OCI-LY1 (cell line): ENCODE results near the gene SMCHD1.

Experiments used
- H2AFZ ChIP-seq: fragments of 200-600 bp; sonication (generic), shearing (Covaris generic); 2 replicates; pipeline ENCODE4 v1.6.0; 2014; ENCODE audit warnings: antibody characterized with exemption, mild to moderate bottlenecking, low read length
- H3F3A ChIP-seq: fragments of 200-600 bp; sonication (generic), shearing (Covaris generic); 2 replicates; pipeline ENCODE4 v1.6.0; 2014; ENCODE audit warnings: mild to moderate bottlenecking, antibody characterized with exemption, low read length, moderate library complexity; ENCODE audit not compliant: insufficient read depth
- H3K27ac ChIP-seq: fragments of 200-600 bp; sonication (generic); 2 replicates; pipeline ENCODE4 v1.5.1; 2014; ENCODE audit warnings: low read length, mixed run types, mild to moderate bottlenecking, low read depth; ENCODE audit not compliant: poor library complexity, severe bottlenecking
- H3K27me3 ChIP-seq: fragments of 200-600 bp; sonication (generic); 2 replicates; pipeline ENCODE4 v1.6.0; 2014; ENCODE audit warnings: antibody characterized with exemption, mild to moderate bottlenecking, low read length, moderate library complexity; ENCODE audit not compliant: insufficient read depth
- H3K36me3 ChIP-seq: fragments of 200-600 bp; sonication (generic); 2 replicates; pipeline ENCODE4 v1.6.1; 2014; ENCODE audit warnings: mild to moderate bottlenecking, antibody characterized with exemption, low read length, moderate library complexity, mixed read lengths; ENCODE audit not compliant: insufficient read depth
- H3K4me1 ChIP-seq: fragments of 200-600 bp; sonication (generic); 2 replicates; pipeline ENCODE4 v1.5.1; 2014; ENCODE audit warnings: mild to moderate bottlenecking, low read length, moderate library complexity; ENCODE audit not compliant: insufficient read depth, severe bottlenecking
- H3K4me2 ChIP-seq: fragments of 200-600 bp; sonication (generic), shearing (Covaris generic); 2 replicates; pipeline ENCODE4 v1.6.1; 2014; ENCODE audit warnings: low read length
- H3K4me3 ChIP-seq: fragments of 200-600 bp; sonication (generic); 2 replicates; pipeline ENCODE4 v1.5.1; 2014; ENCODE audit warnings: low read length, low read depth, mild to moderate bottlenecking, mixed read lengths; ENCODE audit not compliant: poor library complexity, severe bottlenecking
- H3K79me2 ChIP-seq: fragments of 200-600 bp; shearing (Covaris generic); 2 replicates; pipeline ENCODE4 v1.6.1; 2016; ENCODE audit warnings: mixed run types, low read length, mixed read lengths; ENCODE audit not compliant: insufficient read depth
- H3K9ac ChIP-seq: fragments of 200-600 bp; sonication (generic), shearing (Covaris generic); 2 replicates; pipeline ENCODE4 v1.6.1; 2014; ENCODE audit warnings: mild to moderate bottlenecking, low read length, mixed read lengths
- H3K9me2 ChIP-seq: fragments of 200-600 bp; sonication (generic), shearing (Covaris generic); 2 replicates; pipeline ENCODE4 v1.6.1; 2014; ENCODE audit warnings: low read depth, mild to moderate bottlenecking, low read length, mixed read lengths
- H3K9me3 ChIP-seq: fragments of 200-600 bp; shearing (Covaris generic); 2 replicates; pipeline ENCODE4 v1.6.1; 2014; ENCODE audit warnings: low read length, mixed read lengths
- H4K20me1 ChIP-seq: fragments of 200-600 bp; sonication (generic), shearing (Covaris generic); 2 replicates; pipeline ENCODE4 v1.6.0; 2016; ENCODE audit warnings: mild to moderate bottlenecking, low read length; ENCODE audit not compliant: insufficient read depth
- CTCF ChIP-seq: fragments of 200-600 bp; sonication (generic), shearing (Covaris generic); IDR thresholded peaks from 2 replicates; pipeline ENCODE4 v1.5.1; 2017; ENCODE audit warnings: mild to moderate bottlenecking, antibody characterized with exemption, low read length, moderate library complexity, mixed read lengths
- EZH2 ChIP-seq: fragments of 200-600 bp; sonication (generic), shearing (Covaris generic); IDR thresholded peaks from 2 replicates; pipeline ENCODE4 v1.8.0; 2017; ENCODE audit warnings: borderline replicate concordance, mixed run types, mild to moderate bottlenecking, antibody characterized with exemption, low read length, moderate library complexity, mixed read lengths

SMCHD1 gene

GRCh38 chr18:2719040-2719439 is 63.5 kb downstream of the SMCHD1 start:
- no peak overlapping the region for H3K9ac ChIP-seq
- no peaks in the 10 kb centered on the region for H3K79me2 ChIP-seq
- H4K20me1 ChIP-seq = no peaks in the 10 kb centered on the region
- TF ChIP-seq EZH2 = no peak
- TF ChIP-seq CTCF = no peak
- H3K9me2 ChIP-seq = no peaks in the 10 kb centered on the region
- no peak overlapping the region for H2AFZ ChIP-seq
- H3K9me3 ChIP-seq = no peaks in the 10 kb centered on the region
- peaks cover 80% of the 10 kb centered on the region for H3K36me3 ChIP-seq
- H3K4me3 ChIP-seq = no peak overlapping the region
- H3F3A ChIP-seq = no peaks in the 10 kb centered on the region
- H3K4me1 ChIP-seq = no peaks in the 10 kb centered on the region
- H3K4me2 ChIP-seq = no peak overlapping the region
- H3K27ac ChIP-seq = no peak overlapping the region
- no peaks in the 10 kb centered on the region for H3K27me3 ChIP-seq

GRCh38 chr18:2723207-2723606 is 67.7 kb downstream of the SMCHD1 start:
- Histone ChIP-seq H3K9ac (no peak overlapping the region), H3K9me3 (no peaks in the 10 kb centered on the region), H3K36me3 (peaks cover 76% of the 10 kb centered on the region), H3K9me2 (no peaks in the 10 kb centered on the region), H3F3A (no peaks in the 10 kb centered on the region), H3K4me2 (no peak overlapping the region), H3K4me3 (no peak overlapping the region), H3K27ac (no peak overlapping the region), H2AFZ (no peak overlapping the region), H4K20me1 (no peaks in the 10 kb centered on the region), H3K27me3 (no peaks in the 10 kb centered on the region), H3K79me2 (no peaks in the 10 kb centered on the region), H3K4me1 (no peaks in the 10 kb centered on the region)
- TF ChIP-seq CTCF (no peak), EZH2 (no peak)

DNA sequence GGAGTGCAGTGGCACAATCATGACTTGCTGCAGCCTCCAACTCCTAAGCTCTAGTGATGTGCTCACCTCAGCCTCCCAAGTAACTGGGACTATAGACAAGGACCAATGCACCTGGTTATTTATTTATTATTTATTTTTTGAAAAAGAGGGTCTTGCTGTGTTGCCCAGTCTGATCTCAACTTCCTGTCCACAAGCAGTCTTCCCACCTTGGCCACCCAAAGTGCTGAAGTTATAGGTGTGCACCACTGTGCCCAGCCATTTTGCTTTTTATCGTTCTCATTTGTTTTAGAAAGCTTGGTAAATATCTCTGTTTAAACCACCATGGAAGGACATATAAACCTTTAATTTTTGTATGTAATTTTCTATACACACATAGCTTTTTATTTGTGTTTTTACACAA is 74.2 kb downstream of the SMCHD1 start:
- H3K4me1 ChIP-seq = no peaks in the 10 kb centered on the region
- no peak overlapping the region for H2AFZ ChIP-seq
- no peaks in the 10 kb centered on the region for H3K9me3 ChIP-seq
- no peak overlapping the region for H3K9ac ChIP-seq
- H3K4me3 ChIP-seq = no peak overlapping the region
- H3K27me3 ChIP-seq = no peaks in the 10 kb centered on the region
- no peak overlapping the region for H3K4me2 ChIP-seq
- no peaks in the 10 kb centered on the region for H3K9me2 ChIP-seq
- H3F3A ChIP-seq = no peaks in the 10 kb centered on the region
- TF ChIP-seq EZH2 = no peak
- no peak for TF ChIP-seq CTCF
- H4K20me1 ChIP-seq = no peaks in the 10 kb centered on the region
- no peak overlapping the region for H3K27ac ChIP-seq
- H3K36me3 ChIP-seq = peaks cover 81% of the 10 kb centered on the region
- H3K79me2 ChIP-seq = no peaks in the 10 kb centered on the region
